Breast epithelium (tissue), 3 donors: ENCODE measurements around the gene MAPKAP1.

Source experiments
- CTCF ChIP-seq, 3 donors: fragments of 450-650 bp; IDR thresholded peaks; one replicate each; pipeline ENCODE4 v1.5.1; 2016 to 2017; ENCODE audit warnings: antibody characterized with exemption in 3 of 3, mild to moderate bottlenecking in 3 of 3, moderate library complexity in 3 of 3
- POLR2AphosphoS5 ChIP-seq, 3 donors: sonication (generic); formaldehyde crosslinking; IDR thresholded peaks; one replicate each; pipeline ENCODE4 v1.6.1; 2017; ENCODE audit warnings: antibody characterized with exemption in 3 of 3

- TF ChIP-seq CTCF (IDR thresholded peaks at IDR 0.05) (no peak), POLR2AphosphoS5 (IDR thresholded peaks at IDR 0.05) (no peak)
These were observed 179.5 kb downstream of the MAPKAP1 start for GRCh38 chr9:125527471-125528002.
